IMR-90 (cell line): ENCODE data around the gene RAB34. TPM values are rescaled to one million over a fixed set of nuclear protein-coding genes. Genes with fewer than 3 reads are reported as not detected.

ENCODE experiments used
- ATAC-seq: fragments of 200-7000 bp; cut with Tn5 transposase; 2 replicates; pipeline ENCODE4 v1.9.1; 2020; ENCODE audit warnings: low read depth, mild to moderate bottlenecking, moderate library complexity
- BruUV-seq: library from RNA; stranded (reverse); fragments of 400-500 nt; replicated peaks from 2 replicates; lab custom pipeline; 2021; lab: Mats Ljungman, UMichigan
- CTCF ChIA-PET: fragments of 300-600 bp; formaldehyde crosslinking; extraction: SDS; loops from one replicate; lab custom pipeline; 2021; ENCODE audit warnings: antibody characterized with exemption; lab: Yijun Ruan, JAX
- POLR2A ChIA-PET: fragments of 300-600 bp; sonication (Branson Sonifier 250); formaldehyde crosslinking; loops from one replicate; lab custom pipeline; 2022; ENCODE audit warnings: antibody characterized with exemption; ENCODE audit not compliant: unreplicated experiment; lab: Charles Lee
- DNase-seq: peaks from one replicate; pipeline ENCODE4 v3.0.0; 2013
- H2AFZ ChIP-seq: replicated peaks from 2 replicates; pipeline ENCODE3; 2013; ENCODE audit warnings: low read length, mild to moderate bottlenecking; ENCODE audit not compliant: poor library complexity
- H2AK5ac ChIP-seq: 2 replicates; pipeline ENCODE4 v1.6.1; 2013; ENCODE audit warnings: low read depth, low read length, inconsistent platforms
- H2AK9ac ChIP-seq: replicated peaks from 2 replicates; pipeline ENCODE3; 2013; ENCODE audit warnings: mild to moderate bottlenecking, low read depth, low read length, moderate library complexity; ENCODE audit not compliant: poor library complexity
- H2BK120ac ChIP-seq: 2 replicates; pipeline ENCODE4 v1.6.1; 2013; ENCODE audit warnings: low read depth, low read length, inconsistent platforms
- H2BK15ac ChIP-seq: 3 replicates; pipeline ENCODE4 v1.6.1; 2013; ENCODE audit warnings: low read depth, low read length, inconsistent platforms
- H2BK20ac ChIP-seq: 2 replicates; pipeline ENCODE4 v1.6.1; 2013; ENCODE audit warnings: low read depth, mild to moderate bottlenecking, inconsistent platforms, low read length, moderate library complexity
- H2BK5ac ChIP-seq: 2 replicates; pipeline ENCODE4 v1.6.1; 2013; ENCODE audit warnings: mild to moderate bottlenecking, low read depth, low read length, inconsistent platforms; ENCODE audit not compliant: poor library complexity, severe bottlenecking
- H3K14ac ChIP-seq: replicated peaks from 2 replicates; pipeline ENCODE4 v1.6.1; 2013; ENCODE audit warnings: low read depth, low read length, inconsistent platforms
- H3K18ac ChIP-seq: 2 replicates; pipeline ENCODE4 v1.6.1; 2013; ENCODE audit warnings: low read depth, low read length, control low read depth
- H3K23ac ChIP-seq: 2 replicates; pipeline ENCODE4 v1.6.1; 2013; ENCODE audit warnings: low read depth, low read length, inconsistent platforms
- H3K27ac ChIP-seq: 2 replicates; pipeline ENCODE4 v1.5.1; 2013; ENCODE audit warnings: mild to moderate bottlenecking, control low read depth, low read length; ENCODE audit not compliant: insufficient read depth
- H3K27me3 ChIP-seq: 2 replicates; pipeline ENCODE4 v1.6.1; 2013; ENCODE audit warnings: low read length; ENCODE audit not compliant: control insufficient read depth, insufficient read depth
- H3K36me3 ChIP-seq: 2 replicates; pipeline ENCODE4 v1.6.1; 2013; ENCODE audit warnings: low read length, mixed read lengths; ENCODE audit not compliant: control insufficient read depth, insufficient read depth
- H3K4ac ChIP-seq: 2 replicates; pipeline ENCODE4 v1.6.1; 2013; ENCODE audit warnings: low read depth, low read length, inconsistent platforms
- H3K4me1 ChIP-seq: 2 replicates; pipeline ENCODE4 v1.6.1; 2013; ENCODE audit warnings: low read length, mixed read lengths; ENCODE audit not compliant: control insufficient read depth, insufficient read depth
- H3K4me2 ChIP-seq: 2 replicates; pipeline ENCODE4 v1.6.1; 2013; ENCODE audit warnings: low read depth, mild to moderate bottlenecking, control low read depth, low read length, moderate library complexity
- H3K4me3 ChIP-seq: 2 replicates; pipeline ENCODE4 v1.5.1; 2013; ENCODE audit warnings: low read depth, mild to moderate bottlenecking, control low read depth, low read length, moderate library complexity; ENCODE audit not compliant: insufficient read depth
- H3K56ac ChIP-seq: 2 replicates; pipeline ENCODE4 v1.6.1; 2013; ENCODE audit warnings: low read length, inconsistent platforms; ENCODE audit not compliant: insufficient read depth; ENCODE audit errors: extremely low read depth
- H3K79me1 ChIP-seq, 2 experiments: 2 replicates each; pipeline ENCODE4 v1.6.1; 2013; ENCODE audit warnings: low read length in 2 of 2, inconsistent platforms in 1 of 2, low read depth in 1 of 2
- H3K9ac ChIP-seq: 2 replicates; pipeline ENCODE4 v1.6.1; 2013; ENCODE audit warnings: low read depth, low read length, control low read depth
- H3K9me1 ChIP-seq: 2 replicates; pipeline ENCODE4 v1.6.1; 2013; ENCODE audit warnings: low read length, inconsistent platforms; ENCODE audit not compliant: insufficient read depth
- H3K9me3 ChIP-seq: 2 replicates; pipeline ENCODE4 v1.6.1; 2013; ENCODE audit warnings: low read length; ENCODE audit not compliant: control insufficient read depth, insufficient read depth
- H4K20me1 ChIP-seq: 2 replicates; pipeline ENCODE4 v1.6.1; 2013; ENCODE audit warnings: low read length, inconsistent platforms; ENCODE audit not compliant: insufficient read depth
- H4K5ac ChIP-seq: 2 replicates; pipeline ENCODE4 v1.6.1; 2013; ENCODE audit warnings: mild to moderate bottlenecking, low read depth, low read length, control low read depth
- H4K8ac ChIP-seq, 2 experiments: 2 replicates each; pipeline ENCODE4 v1.6.1; 2013; ENCODE audit warnings: low read depth in 2 of 2, low read length in 2 of 2, control low read depth in 1 of 2, inconsistent platforms in 1 of 2
- H4K91ac ChIP-seq: 2 replicates; pipeline ENCODE4 v1.6.1; 2013; ENCODE audit warnings: low read depth, low read length, inconsistent platforms; ENCODE audit not compliant: insufficient read depth
- BHLHE40 ChIP-seq: fragments of 150-350 bp; IDR thresholded peaks from 2 replicates; pipeline ENCODE4 v1.6.1; 2016; ENCODE audit warnings: mild to moderate bottlenecking, low read depth, low read length
- CEBPB ChIP-seq: IDR thresholded peaks from 2 replicates; pipeline ENCODE4 v1.6.1; 2012; ENCODE audit warnings: low read depth, low read length, improper control_type of control experiment
- CHD1 ChIP-seq: IDR thresholded peaks from 2 replicates; pipeline ENCODE4 v1.6.1; 2012; ENCODE audit warnings: low read depth, low read length, improper control_type of control experiment
- FOS ChIP-seq: fragments of 150-350 bp; IDR thresholded peaks from 2 replicates; pipeline ENCODE4 v1.6.1; 2016; ENCODE audit warnings: low read depth, low read length
- MAFK ChIP-seq: IDR thresholded peaks from 2 replicates; pipeline ENCODE4 v1.6.1; 2012; ENCODE audit warnings: low read depth, low read length, improper control_type of control experiment
- MAZ ChIP-seq: IDR thresholded peaks from 2 replicates; pipeline ENCODE4 v1.6.1; 2012; ENCODE audit warnings: low read depth, mild to moderate bottlenecking, low read length, improper control_type of control experiment, moderate library complexity, borderline replicate concordance
- MXI1 ChIP-seq: IDR thresholded peaks from 2 replicates; pipeline ENCODE4 v1.6.1; 2012; ENCODE audit warnings: low read depth, mild to moderate bottlenecking, low read length, moderate library complexity, borderline replicate concordance
- POLR2A ChIP-seq: IDR thresholded peaks from 2 replicates; pipeline ENCODE4 v1.6.1; 2012; ENCODE audit warnings: mild to moderate bottlenecking, low read depth, low read length
- RAD21 ChIP-seq: IDR thresholded peaks from 2 replicates; pipeline ENCODE4 v1.6.1; 2012; ENCODE audit warnings: low read length, improper control_type of control experiment
- RCOR1 ChIP-seq: IDR thresholded peaks from 2 replicates; pipeline ENCODE4 v1.6.1; 2012; ENCODE audit warnings: mild to moderate bottlenecking, low read length, improper control_type of control experiment; ENCODE audit not compliant: insufficient replicate concordance
- RFX5 ChIP-seq: IDR thresholded peaks from 2 replicates; pipeline ENCODE4 v1.8.0; 2012; ENCODE audit warnings: low read depth, mild to moderate bottlenecking, low read length, moderate library complexity
- SMC3 ChIP-seq: fragments of 150-350 bp; IDR thresholded peaks from 2 replicates; pipeline ENCODE4 v1.6.1; 2016; ENCODE audit warnings: low read depth, mild to moderate bottlenecking, antibody characterized with exemption, low read length, moderate library complexity
- WGBS, 2 experiments: methylation state at CpG; one replicate each; pipeline versions ENCODE4 v1.1.5 to v1.1.7; 2013; ENCODE audit warnings: missing lambda C conversion rate in 2 of 2; ENCODE audit not compliant: insufficient read length in 1 of 2; ENCODE audit errors: extremely low coverage in 2 of 2; 5-methylcytosine and 5-hydroxymethylcytosine counted together
- dilution Hi-C: fragments of 300-500 bp; cut with HindIII; formaldehyde crosslinking; loops from one replicate; pipeline ENCODE4 v1.14.3; 2018; ENCODE audit warnings: low sequenced_read_pairs; ENCODE audit not compliant: unreplicated experiment
- in situ Hi-C: fragments of 300-500 bp; cut with MboI; formaldehyde crosslinking; loops from 3 replicates; pipeline ENCODE4 v1.14.3; 2019; ENCODE audit warnings: low sequenced_read_pairs, inconsistent platforms, mixed read lengths
- intact Hi-C: fragments of 100-400 bp; cut with micrococcal nuclease; formaldehyde crosslinking; loops from 2 replicates; pipeline ENCODE4 v1.10.0; 2022
- polyA plus RNA-seq, 3 experiments: library from polyadenylated mRNA; depleted of rRNA; stranded (reverse); fragments of >200 nt; gene quantifications; 2 replicates each; pipeline ENCODE4 v1.2.3, GENCODE V29; 2012; ENCODE audit warnings: low replicate concordance in 1 of 3
- total RNA-seq: library from RNA; depleted of rRNA; stranded (reverse); fragments of >200 nt; gene quantifications from 2 replicates; pipeline ENCODE4 v1.2.3, GENCODE V29; 2012
- TF ChIP-seq, protein P1 (sequence below): fragments of 150-350 bp; IDR thresholded peaks from 2 replicates; pipeline ENCODE4 v1.6.1; 2016; ENCODE audit warnings: low read depth, mild to moderate bottlenecking, low read length, moderate library complexity, borderline replicate concordance

RAB34 gene
- total and polyA plus RNA-seq, 2 of the 4 experiments (the other 2 are of a cell fraction): 351 to 387 TPM

DNA sequence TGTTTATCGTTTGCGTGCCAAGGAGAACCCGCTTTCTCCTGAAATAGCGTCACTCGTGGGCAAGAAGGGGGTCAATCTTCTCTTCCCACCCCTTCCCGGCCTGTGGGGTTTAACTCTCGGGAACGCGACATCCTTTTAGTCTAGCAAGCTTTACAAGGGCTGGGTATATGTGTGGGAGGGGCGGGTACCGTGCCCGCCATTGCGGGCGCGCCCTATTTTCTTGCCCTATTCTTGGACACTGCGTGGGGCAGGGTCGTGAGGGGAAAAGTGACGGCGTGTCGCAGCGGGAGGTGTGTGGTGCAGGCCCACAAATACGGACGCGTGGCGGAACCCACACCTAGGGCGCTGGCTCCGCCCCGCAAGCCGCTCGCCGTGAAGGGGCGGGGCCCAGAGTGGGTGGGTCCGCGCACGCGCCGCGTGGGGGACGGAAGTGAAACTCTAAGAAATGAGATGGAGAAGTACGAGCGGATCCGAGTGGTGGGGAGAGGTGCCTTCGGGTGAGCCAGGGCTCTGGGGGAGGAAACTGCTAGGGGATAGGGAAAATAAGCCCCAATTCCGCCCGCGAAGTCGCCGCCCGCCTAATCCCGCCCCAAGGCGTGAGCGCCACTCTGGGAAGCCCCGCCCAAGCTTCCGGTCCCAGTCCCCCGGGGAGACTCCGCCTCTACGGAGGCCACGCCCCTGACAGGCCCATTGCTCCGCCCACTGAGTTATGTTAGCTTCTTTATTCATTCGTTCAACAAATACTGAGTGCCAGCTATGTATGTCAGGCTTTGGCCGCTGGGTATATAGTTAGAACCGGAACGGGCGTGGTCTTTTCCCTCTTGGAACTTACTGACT, 10.9 kb upstream of the RAB34 start, which contains the start of gene NEK8:
NEK8 (plus strand) TSS at position 425 of the 837 bp plus-strand sequence; CDS start at position 451, 26 bp downstream.
- no peaks in the 10 kb centered on the region for H3K27me3 ChIP-seq
- peak within 1 kb of the TSS; percentile 89 for H4K5ac ChIP-seq
- H3K79me1 ChIP-seq: peaks cover 0 to 23% of the 10 kb centered on the region in 2 experiments; a peak in 2 of 4 replicates
- peak within 1 kb of the TSS; percentile 84 for H3K27ac ChIP-seq
- ChIA-PET POLR2A (interaction anchor here (0.5 to 1.6 kb wide), 4 partner anchors 9 to 224 kb away, joined by 3 to 6 read pairs (median 3); partner anchors contain the start of genes RPL23A and TRAF4), CTCF (interaction anchor here (1.6 to 4.0 kb wide), 5 partner anchors 16 to 225 kb away, joined by 4 to 60 read pairs (median 27); partner anchors contain the start of gene TRAF4)
- BruUV-seq: no TSS peak
- peak within 1 kb of the TSS; percentile 98 for H3K23ac ChIP-seq
- no peaks in the 10 kb centered on the region for H3K9me3 ChIP-seq
- dilution Hi-C loops (no loop called here), in situ Hi-C loops (no loop called here), intact Hi-C loops (loop anchor here (1.0 to 2.0 kb wide), 2 partner anchors 15 to 388 kb away; no protein-coding TSS in a partner anchor)
- H3K14ac ChIP-seq: peak within 1 kb of the TSS; percentile 99
- TF ChIP-seq, protein P1, sequence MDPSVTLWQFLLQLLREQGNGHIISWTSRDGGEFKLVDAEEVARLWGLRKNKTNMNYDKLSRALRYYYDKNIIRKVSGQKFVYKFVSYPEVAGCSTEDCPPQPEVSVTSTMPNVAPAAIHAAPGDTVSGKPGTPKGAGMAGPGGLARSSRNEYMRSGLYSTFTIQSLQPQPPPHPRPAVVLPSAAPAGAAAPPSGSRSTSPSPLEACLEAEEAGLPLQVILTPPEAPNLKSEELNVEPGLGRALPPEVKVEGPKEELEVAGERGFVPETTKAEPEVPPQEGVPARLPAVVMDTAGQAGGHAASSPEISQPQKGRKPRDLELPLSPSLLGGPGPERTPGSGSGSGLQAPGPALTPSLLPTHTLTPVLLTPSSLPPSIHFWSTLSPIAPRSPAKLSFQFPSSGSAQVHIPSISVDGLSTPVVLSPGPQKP: no peak
- TF ChIP-seq RAD21 (no peak), MAZ (no peak), MAFK (no peak), MXI1 (0 out of 2 replicates have a peak, but pooled peaks have one; percentile 67), POLR2A (peak; percentile 70), RFX5 (no peak), BHLHE40 (peak; percentile 21; the same call in 1 of the 2 replicates), SMC3 (no peak), RCOR1 (no peak), CEBPB (no peak), FOS (no peak), CHD1 (no peak)
- H3K4me3 ChIP-seq: peak within 1 kb of the TSS; percentile 63
- H2AFZ ChIP-seq: peak within 1 kb of the TSS; percentile 95
- peak; percentile 90 for DNase-seq
- H4K91ac ChIP-seq: peak within 1 kb of the TSS; percentile 97
- WGBS, 2 experiments: 0% methylated on average over 11 of the region's 64 CpGs; no CpG with 5 or more reads in 1 of the 2 experiments
- peaks cover 13% of the 10 kb centered on the region for H3K36me3 ChIP-seq
- peak within 1 kb of the TSS; percentile 90; the same call in 1 of the 3 replicates for H2BK15ac ChIP-seq
- peak within 1 kb of the TSS; percentile 82; the same call in 1 of the 2 replicates for H2BK20ac ChIP-seq
- peak within 1 kb of the TSS; percentile 98 for H2BK120ac ChIP-seq
- H3K4me1 ChIP-seq: peaks cover 12% of the 10 kb centered on the region
- H3K4me2 ChIP-seq: peak within 1 kb of the TSS; percentile 96
- H3K9ac ChIP-seq: peak within 1 kb of the TSS; percentile 82
- H3K18ac ChIP-seq: peak within 1 kb of the TSS; percentile 86
- H2AK5ac ChIP-seq: peak within 1 kb of the TSS; percentile 52
- peak within 1 kb of the TSS; percentile 99 for H3K56ac ChIP-seq
- H3K9me1 ChIP-seq: no peaks in the 10 kb centered on the region
- H3K4ac ChIP-seq: peak within 1 kb of the TSS; percentile 98
- H2AK9ac ChIP-seq: peak within 1 kb of the TSS; percentile 97
- peaks cover 17% of the 10 kb centered on the region for H4K20me1 ChIP-seq
- H2BK5ac ChIP-seq: peak within 1 kb of the TSS; percentile 91
- peak; percentile 67 for ATAC-seq
- H4K8ac ChIP-seq: peak within 1 kb of the TSS; percentile 87 to 100
